ENCODE data around the gene ADRA2B.

GRCh38 chr2:96123936-96124335 lies 7.6 kb upstream of the ADRA2B start:
- TF ChIP-seq, protein P1, sequence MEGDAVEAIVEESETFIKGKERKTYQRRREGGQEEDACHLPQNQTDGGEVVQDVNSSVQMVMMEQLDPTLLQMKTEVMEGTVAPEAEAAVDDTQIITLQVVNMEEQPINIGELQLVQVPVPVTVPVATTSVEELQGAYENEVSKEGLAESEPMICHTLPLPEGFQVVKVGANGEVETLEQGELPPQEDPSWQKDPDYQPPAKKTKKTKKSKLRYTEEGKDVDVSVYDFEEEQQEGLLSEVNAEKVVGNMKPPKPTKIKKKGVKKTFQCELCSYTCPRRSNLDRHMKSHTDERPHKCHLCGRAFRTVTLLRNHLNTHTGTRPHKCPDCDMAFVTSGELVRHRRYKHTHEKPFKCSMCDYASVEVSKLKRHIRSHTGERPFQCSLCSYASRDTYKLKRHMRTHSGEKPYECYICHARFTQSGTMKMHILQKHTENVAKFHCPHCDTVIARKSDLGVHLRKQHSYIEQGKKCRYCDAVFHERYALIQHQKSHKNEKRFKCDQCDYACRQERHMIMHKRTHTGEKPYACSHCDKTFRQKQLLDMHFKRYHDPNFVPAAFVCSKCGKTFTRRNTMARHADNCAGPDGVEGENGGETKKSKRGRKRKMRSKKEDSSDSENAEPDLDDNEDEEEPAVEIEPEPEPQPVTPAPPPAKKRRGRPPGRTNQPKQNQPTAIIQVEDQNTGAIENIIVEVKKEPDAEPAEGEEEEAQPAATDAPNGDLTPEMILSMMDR (IDR thresholded peaks at IDR 0.05), result no peak
- no peak for TF ChIP-seq POLR2A (IDR thresholded peaks at IDR 0.05)
